NCI-H2196 treated with DMSO at 0.1 percent for 48 hours (cell line): ENCODE data around the gene LLGL1.
"Not testable (repeated sequence)": the region's sequence is repeated elsewhere in the genome, so short reads cannot be mapped to it uniquely, and the experiment has no call there.

Source experiments
- DNase-seq: peaks from one replicate; lab custom pipeline; 2025; ENCODE audit not compliant: unreplicated experiment; lab: John Stamatoyannopoulos, UW

LLGL1 gene

GRCh38 chr17:18191967-18192366 is 33.5 kb upstream of the LLGL1 start:
- DNase-seq: no peak

- DNase-seq: no peak
These were observed 31.0 kb upstream of the LLGL1 start for GRCh38 chr17:18194394-18194793.

GRCh38 chr17:18194804-18195203 is 30.6 kb upstream of the LLGL1 start:
- DNase-seq: no peak

- DNase-seq: no peak
These were observed 30.2 kb upstream of the LLGL1 start for GRCh38 chr17:18195246-18195645.

- DNase-seq: no peak
These were observed 27.8 kb upstream of the LLGL1 start for GRCh38 chr17:18197535-18198194.

- DNase-seq: no peak
These were observed 26.9 kb upstream of the LLGL1 start for GRCh38 chr17:18198530-18198929.

- DNase-seq: no peak
These were observed 24.3 kb upstream of the LLGL1 start for GRCh38 chr17:18201108-18201507.

GRCh38 chr17:18203308-18203707 is 22.1 kb upstream of the LLGL1 start:
- no peak for DNase-seq

GRCh38 chr17:18205861-18206260 is 19.6 kb upstream of the LLGL1 start:
- DNase-seq: no peak

GRCh38 chr17:18206962-18207361 is 18.5 kb upstream of the LLGL1 start:
- no peak for DNase-seq

- DNase-seq: no peak
These were observed 17.3 kb upstream of the LLGL1 start for GRCh38 chr17:18208092-18208491.

- DNase-seq: no peak
These were observed 11.7 kb upstream of the LLGL1 start for GRCh38 chr17:18213666-18214270.

GRCh38 chr17:18216906-18217305 is 8.5 kb upstream of the LLGL1 start:
- not testable (repeated sequence) for DNase-seq

- DNase-seq: peak; percentile 7
These were observed 7.9 kb upstream of the LLGL1 start for GRCh38 chr17:18217412-18218015.

- DNase-seq: no peak
These were observed 6.5 kb upstream of the LLGL1 start for GRCh38 chr17:18218756-18219415.

GRCh38 chr17:18224053-18224386 is 1.4 kb upstream of the LLGL1 start:
- DNase-seq: no peak

- no peak for DNase-seq
These were observed 881 bp upstream of the LLGL1 start for GRCh38 chr17:18224387-18225120.

GRCh38 chr17:18225642-18226283 is 328 bp downstream of the LLGL1 start:
- DNase-seq: no peak

- no peak for DNase-seq
These were observed 980 bp downstream of the LLGL1 start for GRCh38 chr17:18226284-18226945.

- no peak for DNase-seq
These were observed 2.2 kb downstream of the LLGL1 start for GRCh38 chr17:18227635-18228034.
